SJCRH30 (cell line): Measurements from ENCODE around the gene STAT3. TPM values are rescaled to one million over a fixed set of nuclear protein-coding genes. Genes with fewer than 3 reads are reported as not detected.
"Not testable (repeated sequence)": the region's sequence is repeated elsewhere in the genome, so short reads cannot be mapped to it uniquely, and the experiment has no call there.

Experiments
- DNase-seq, 2 experiments: peaks; one replicate each; pipeline ENCODE4 v3.0.0-alpha.2; 2015 to 2020
- H3K27ac ChIP-seq: fragments of 250-450 bp; sonication (Bioruptor Pico); 2 replicates; pipeline ENCODE4 v1.5.1; 2020; ENCODE audit warnings: mild to moderate bottlenecking, moderate library complexity
- H3K27me3 ChIP-seq: fragments of 250-450 bp; sonication (Bioruptor Pico); 2 replicates; pipeline ENCODE4 v1.5.1; 2020; ENCODE audit warnings: mild to moderate bottlenecking, moderate library complexity
- H3K36me3 ChIP-seq: fragments of 250-450 bp; sonication (Bioruptor Pico); 2 replicates; pipeline ENCODE4 v1.5.1; 2020; ENCODE audit warnings: mild to moderate bottlenecking, moderate library complexity
- H3K4me1 ChIP-seq: fragments of 250-450 bp; sonication (Bioruptor Pico); 2 replicates; pipeline ENCODE4 v1.5.1; 2020; ENCODE audit warnings: mild to moderate bottlenecking, moderate library complexity
- H3K4me3 ChIP-seq: fragments of 250-450 bp; sonication (Bioruptor Pico); 2 replicates; pipeline ENCODE4 v1.5.1; 2020; ENCODE audit warnings: mild to moderate bottlenecking, moderate library complexity
- H3K9me3 ChIP-seq: fragments of 250-450 bp; sonication (Bioruptor Pico); replicated peaks from 2 replicates; pipeline ENCODE4 v1.5.1; 2020; ENCODE audit warnings: mild to moderate bottlenecking, moderate library complexity
- total RNA-seq: library from RNA; depleted of rRNA; stranded (reverse); fragments of >200 nt; shearing (Covaris generic); gene quantifications from 2 replicates; pipeline ENCODE4 v1.2.3, GENCODE V29; 2014

STAT3 gene
- total RNA-seq, 1 experiment from 2014 or later, result 113 TPM

GRCh38 chr17:42402117-42402516 is 13.9 kb upstream of the STAT3 start:
- Histone ChIP-seq H3K4me1 (peaks cover 16% of the 10 kb centered on the region), H3K36me3 (0 out of 2 replicates have a peak, but pooled peaks cover 3% of the 10 kb centered on the region), H3K9me3 (no peaks in the 10 kb centered on the region), H3K27ac (no peak overlapping the region), H3K27me3 (no peaks in the 10 kb centered on the region), H3K4me3 (no peak overlapping the region)
- DNase-seq, result no peak

- not testable (repeated sequence) for DNase-seq, H3K27ac ChIP-seq
Observed at GRCh38 chr17:42400844-42401375, 12.7 kb upstream of the STAT3 start.

DNA sequence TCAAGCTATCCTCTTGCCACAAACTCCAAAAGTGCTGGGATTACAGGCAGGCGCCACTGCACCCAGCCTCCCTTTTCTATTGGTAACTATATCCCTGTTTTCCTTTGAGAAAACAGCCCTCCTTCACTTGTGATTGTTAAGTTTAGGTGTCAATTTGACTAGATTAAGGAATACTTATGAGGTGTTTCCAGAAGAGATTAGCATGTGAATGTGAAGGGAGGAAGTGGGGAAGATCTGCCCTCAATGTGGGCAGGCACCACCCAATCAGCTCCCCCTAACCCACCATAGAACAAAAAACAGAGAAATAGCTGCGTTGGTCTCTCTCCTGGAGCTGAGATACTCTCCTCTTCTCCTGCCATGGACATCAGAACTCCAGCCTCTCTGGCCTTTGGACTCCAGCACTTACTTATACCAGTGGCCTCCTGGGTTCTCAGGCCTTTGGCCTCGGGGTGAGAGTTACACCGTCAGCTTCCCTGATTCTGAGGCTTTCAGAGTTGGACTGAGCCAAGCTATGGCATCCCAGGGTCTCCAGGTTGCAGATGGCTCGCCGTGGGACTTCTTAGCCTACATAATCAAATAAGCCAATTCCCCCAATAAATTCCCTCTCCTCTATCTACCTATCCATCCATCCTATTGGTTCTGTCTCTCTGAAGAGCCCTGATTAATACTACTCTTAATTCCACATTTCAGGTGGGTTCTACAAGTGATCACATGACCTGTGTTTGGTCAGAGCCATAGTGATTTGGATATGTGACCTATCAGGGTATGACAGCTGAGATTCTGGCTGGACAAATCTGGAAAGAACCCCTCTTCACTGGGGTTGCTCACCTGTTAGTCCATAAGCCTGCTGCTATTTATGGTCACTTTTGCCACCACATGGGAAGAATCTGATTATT is 12.0 kb upstream of the STAT3 start:
- peaks cover 9% of the 10 kb centered on the region; the same call in 1 of the 2 replicates for H3K4me1 ChIP-seq
- no peaks in the 10 kb centered on the region for H3K9me3 ChIP-seq
- H3K27me3 ChIP-seq, result no peaks in the 10 kb centered on the region
- H3K4me3 ChIP-seq, result no peak overlapping the region
- DNase-seq, result no peak
- 0 out of 2 replicates have a peak, but pooled peaks cover 1% of the 10 kb centered on the region for H3K36me3 ChIP-seq
- no peak overlapping the region for H3K27ac ChIP-seq

More at GRCh38 chr17:42400844-42401375, 12.7 kb upstream of the STAT3 start:
- not testable (repeated sequence) for H3K4me1 ChIP-seq, H3K9me3 ChIP-seq, H3K36me3 ChIP-seq, H3K4me3 ChIP-seq, H3K27me3 ChIP-seq

GRCh38 chr17:42399121-42399520 is 10.9 kb upstream of the STAT3 start:
- H3K27ac ChIP-seq, result no peak overlapping the region
- no peaks in the 10 kb centered on the region for H3K9me3 ChIP-seq
- DNase-seq, result peak in 1 of 2 experiments; percentile 54

GRCh38 chr17:42395601-42396000 is 7.4 kb upstream of the STAT3 start:
- not testable (repeated sequence) for H3K9me3 ChIP-seq, H3K4me3 ChIP-seq, H3K36me3 ChIP-seq, H3K27ac ChIP-seq, H3K4me1 ChIP-seq, DNase-seq, H3K27me3 ChIP-seq

More at GRCh38 chr17:42399121-42399520, 10.9 kb upstream of the STAT3 start:
- Histone ChIP-seq H3K36me3 (no peaks in the 10 kb centered on the region), H3K4me1 (peaks cover 9% of the 10 kb centered on the region; the same call in 1 of the 2 replicates), H3K27me3 (no peaks in the 10 kb centered on the region), H3K4me3 (no peak overlapping the region)

DNA sequence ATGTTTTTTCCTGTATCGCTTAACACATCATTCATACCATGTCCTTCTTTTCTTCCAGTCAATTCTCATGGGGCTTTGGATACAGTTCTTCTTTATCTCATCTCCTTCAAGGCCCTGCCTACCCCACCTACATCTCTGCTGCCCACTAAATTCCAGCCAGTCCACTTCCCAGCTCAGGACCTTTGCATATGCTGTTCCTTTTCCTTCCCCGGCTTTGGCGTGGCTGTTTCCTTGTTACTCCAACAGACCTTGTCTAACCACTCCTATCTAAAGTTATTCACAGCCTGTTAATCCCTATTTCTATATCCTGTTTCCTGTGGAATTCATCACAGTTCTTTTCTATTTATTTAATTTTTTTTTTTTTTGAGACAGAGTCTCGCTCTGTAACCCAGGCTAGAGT is 6.6 kb upstream of the STAT3 start:
- no peak overlapping the region for H3K4me3 ChIP-seq
- H3K9me3 ChIP-seq, result no peaks in the 10 kb centered on the region
- H3K4me1 ChIP-seq, result peaks cover 9% of the 10 kb centered on the region; the same call in 1 of the 2 replicates
- H3K27me3 ChIP-seq, result no peaks in the 10 kb centered on the region
- H3K27ac ChIP-seq, result no peak overlapping the region
- DNase-seq, result no peak
- H3K36me3 ChIP-seq, result no peaks in the 10 kb centered on the region

GRCh38 chr17:42392692-42393415 is 4.6 kb upstream of the STAT3 start:
- H3K27me3 ChIP-seq, result no peaks in the 10 kb centered on the region
- H3K9me3 ChIP-seq, result no peaks in the 10 kb centered on the region
- no peaks in the 10 kb centered on the region for H3K36me3 ChIP-seq
- H3K4me3 ChIP-seq, result no peak overlapping the region
- no peak for DNase-seq
- H3K27ac ChIP-seq, result no peak overlapping the region
- H3K4me1 ChIP-seq, result 0 out of 2 replicates have a peak, but pooled peaks cover 6% of the 10 kb centered on the region

DNA sequence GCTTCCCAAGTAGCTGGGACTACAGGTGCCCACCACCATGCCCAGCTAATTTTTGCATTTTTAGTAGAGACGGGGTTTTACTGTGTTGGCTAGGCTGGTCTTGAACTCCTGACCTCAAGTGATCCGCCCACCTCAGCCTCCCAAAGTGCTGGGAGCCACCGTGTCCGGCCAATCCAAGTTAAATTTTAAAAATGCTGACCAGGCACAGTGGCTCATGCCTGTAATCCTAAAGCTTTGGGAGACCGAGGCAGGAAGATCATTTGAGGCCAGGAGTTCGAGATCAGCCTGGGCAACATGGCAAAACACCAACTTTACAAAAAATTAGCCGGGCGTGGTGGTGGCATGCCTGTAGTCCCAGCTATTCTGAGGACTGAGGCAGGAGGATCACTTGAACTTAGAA is 3.2 kb upstream of the STAT3 start:
- DNase-seq, H3K27me3 ChIP-seq, H3K9me3 ChIP-seq, H3K4me1 ChIP-seq, H3K27ac ChIP-seq, H3K4me3 ChIP-seq, H3K36me3 ChIP-seq: not testable (repeated sequence)

DNA sequence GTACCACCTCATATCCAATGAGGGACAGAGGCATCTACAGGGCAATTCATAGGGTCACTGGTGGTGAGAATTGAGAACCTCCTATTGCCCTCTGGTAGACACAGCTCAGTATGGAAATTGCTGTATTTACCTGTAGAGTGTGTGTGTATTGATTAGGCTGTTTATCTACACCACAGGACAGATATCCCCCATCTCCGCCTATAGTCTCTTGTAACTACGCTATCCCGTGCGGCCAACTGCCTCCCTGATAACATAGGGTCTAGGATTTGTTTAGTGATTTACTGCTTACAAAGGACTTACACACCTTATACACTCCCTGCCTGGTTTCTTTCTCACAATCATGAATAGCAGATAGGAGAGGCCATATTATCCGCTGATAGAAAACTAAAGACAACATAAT is 1.7 kb upstream of the STAT3 start:
- Histone ChIP-seq H3K27ac (no peak overlapping the region), H3K27me3 (no peaks in the 10 kb centered on the region), H3K9me3 (no peaks in the 10 kb centered on the region), H3K36me3 (no peaks in the 10 kb centered on the region), H3K4me3 (no peak overlapping the region), H3K4me1 (peaks cover 9% of the 10 kb centered on the region; the same call in 1 of the 2 replicates)
- DNase-seq, result no peak

DNA sequence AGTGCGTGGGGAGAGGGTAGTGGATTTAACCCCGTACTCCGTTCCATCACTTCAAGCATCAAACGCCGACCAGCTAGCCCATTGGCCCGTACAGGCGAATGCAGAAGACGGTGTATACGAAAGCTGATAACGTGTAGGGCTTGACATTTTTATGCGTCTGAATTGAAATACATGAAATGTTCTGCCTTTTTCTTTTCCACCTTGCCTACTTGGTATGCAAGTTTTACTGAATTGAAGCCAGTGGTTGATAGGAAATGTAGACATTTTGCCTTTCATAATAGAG is 834 bp upstream of the STAT3 start:
- Histone ChIP-seq H3K4me3 (peak overlapping the region; percentile 55), H3K27me3 (no peaks in the 10 kb centered on the region), H3K36me3 (no peaks in the 10 kb centered on the region), H3K27ac (peak overlapping the region; percentile 44), H3K9me3 (no peaks in the 10 kb centered on the region), H3K4me1 (peaks cover 9% of the 10 kb centered on the region; the same call in 1 of the 2 replicates)
- no peak for DNase-seq

DNA sequence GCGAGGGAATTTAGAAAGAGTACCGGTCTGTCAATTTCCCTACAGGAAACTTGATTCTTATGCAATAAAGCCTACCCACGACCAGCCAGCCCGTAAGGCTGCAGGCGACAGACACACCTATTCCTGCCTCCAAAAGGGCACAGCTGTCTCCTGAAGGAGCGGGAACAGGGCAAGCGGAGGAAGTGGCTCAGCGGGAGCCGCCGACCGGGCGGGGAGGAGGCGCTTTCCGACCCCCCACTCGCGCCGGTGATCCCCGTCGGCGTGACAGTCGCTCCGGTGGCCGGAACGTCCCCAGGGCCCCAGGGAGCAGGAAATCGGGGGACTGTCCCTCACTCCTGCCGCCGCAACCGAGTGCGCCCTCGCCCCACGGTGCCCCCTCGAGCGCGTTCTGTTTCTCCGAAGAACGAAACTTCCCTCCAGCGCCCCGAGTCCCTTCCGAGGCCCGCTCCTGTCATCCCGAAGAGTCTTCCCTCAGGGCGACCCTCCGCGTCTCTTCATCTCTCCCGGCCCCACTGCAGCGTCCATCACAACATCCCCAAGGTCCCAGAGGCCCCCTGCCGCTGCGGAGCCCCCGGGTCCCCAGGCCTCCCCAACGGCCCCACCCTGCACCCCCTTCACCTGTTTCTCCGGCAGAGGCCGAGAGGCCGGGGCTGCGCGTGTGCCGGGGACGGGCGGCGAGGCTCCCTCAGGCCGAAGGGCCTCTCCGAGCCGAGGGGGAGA is 421 bp downstream of the STAT3 start:
- Histone ChIP-seq H3K27ac (peak overlapping the region; percentile 60), H3K27me3 (no peaks in the 10 kb centered on the region), H3K4me1 (peaks cover 9% of the 10 kb centered on the region; the same call in 1 of the 2 replicates), H3K9me3 (no peaks in the 10 kb centered on the region), H3K4me3 (peak overlapping the region; percentile 72), H3K36me3 (0 out of 2 replicates have a peak, but pooled peaks cover 3% of the 10 kb centered on the region)
- DNase-seq, result peak; percentile 61 to 72

DNA sequence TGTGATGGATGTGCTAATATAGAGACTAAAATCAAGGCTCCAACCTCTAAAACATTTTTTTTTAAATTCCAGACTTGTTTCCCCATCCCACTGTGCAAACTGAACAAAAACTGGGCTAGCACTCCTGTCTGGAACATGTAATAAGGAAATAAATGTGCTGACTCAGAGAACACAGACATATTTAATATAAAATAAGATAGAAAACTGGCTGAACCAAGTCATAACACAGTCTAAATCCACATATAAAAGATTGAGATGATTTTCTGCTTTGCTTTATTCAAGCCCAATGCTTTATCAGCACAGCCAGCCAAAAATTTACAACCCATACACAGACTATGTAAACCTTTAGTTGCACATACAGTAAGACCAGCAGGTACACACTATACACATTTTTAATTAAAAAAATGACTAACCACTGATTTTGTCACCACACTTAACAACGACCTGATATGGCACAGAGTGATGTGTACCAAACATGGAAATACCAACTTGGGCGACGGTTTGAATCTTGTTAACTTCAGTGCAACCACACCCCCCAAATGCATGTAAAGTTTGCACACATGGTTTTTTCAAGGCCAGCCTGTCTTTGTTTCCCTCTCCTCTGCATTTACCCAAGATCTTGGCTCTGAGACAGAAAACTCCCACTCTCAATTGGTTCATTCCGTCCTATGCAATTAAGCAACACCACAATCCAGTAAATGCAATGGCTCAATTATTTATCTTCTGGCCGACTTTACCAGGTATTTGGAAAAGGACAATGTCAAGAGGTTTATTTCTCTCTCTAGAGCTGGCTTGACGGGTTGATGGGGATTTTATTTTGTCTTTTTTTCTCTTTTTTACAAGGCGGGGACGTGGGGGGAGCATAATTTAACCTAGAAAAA is 1.2 kb downstream of the STAT3 start:
- Histone ChIP-seq H3K36me3 (peaks cover 3% of the 10 kb centered on the region; the same call in 1 of the 2 replicates), H3K4me3 (peak overlapping the region; percentile 72), H3K4me1 (peaks cover 9% of the 10 kb centered on the region; the same call in 1 of the 2 replicates), H3K27me3 (no peaks in the 10 kb centered on the region), H3K9me3 (no peaks in the 10 kb centered on the region), H3K27ac (peak overlapping the region; percentile 60)
- peak in 1 of 2 experiments; percentile 43 for DNase-seq

DNA sequence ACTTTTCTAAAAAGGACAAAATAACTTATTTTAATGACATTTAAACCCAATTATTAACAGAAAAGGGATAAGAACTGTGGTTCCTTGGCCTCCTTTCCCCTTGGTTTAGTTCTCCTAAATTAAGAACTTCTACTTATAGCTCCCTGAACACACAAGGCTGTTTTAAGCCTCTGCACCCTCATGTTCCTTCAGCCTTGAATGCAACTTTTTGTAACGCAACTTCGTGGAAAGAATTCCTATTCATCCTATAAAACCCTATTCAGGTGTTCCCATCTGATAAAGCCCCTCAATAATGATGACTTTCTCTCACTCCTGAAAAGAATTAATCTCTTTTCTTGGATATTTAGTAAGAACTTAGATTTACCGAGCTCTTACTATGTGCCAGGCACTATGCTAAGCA is 6.3 kb downstream of the STAT3 start:
- Histone ChIP-seq H3K27ac (no peak overlapping the region), H3K27me3 (no peaks in the 10 kb centered on the region), H3K9me3 (no peaks in the 10 kb centered on the region), H3K36me3 (peaks cover 11% of the 10 kb centered on the region), H3K4me3 (no peak overlapping the region), H3K4me1 (peaks cover 3% of the 10 kb centered on the region; the same call in 1 of the 2 replicates)
- no peak for DNase-seq

DNA sequence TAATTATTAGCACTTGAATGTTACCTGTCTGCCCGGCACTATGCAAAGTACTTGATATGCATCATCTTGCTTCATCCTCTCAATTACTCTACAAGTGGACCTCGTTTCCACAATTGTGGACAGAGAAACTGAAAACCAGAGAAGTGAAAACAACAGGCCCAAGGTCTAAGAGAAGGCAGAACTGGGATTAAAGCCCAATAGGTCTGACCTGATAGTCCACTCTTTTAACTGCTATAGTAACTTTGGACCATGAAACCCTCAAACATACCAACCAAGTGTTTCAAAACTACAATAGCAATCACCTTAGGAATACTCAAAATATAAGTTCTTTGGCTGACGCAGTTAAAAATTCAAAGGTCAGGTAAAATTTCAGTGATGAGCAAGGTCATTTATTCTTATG is 7.3 kb downstream of the STAT3 start:
- peaks cover 11% of the 10 kb centered on the region for H3K36me3 ChIP-seq
- no peak for DNase-seq
- H3K27me3 ChIP-seq, result no peaks in the 10 kb centered on the region
- no peaks in the 10 kb centered on the region for H3K9me3 ChIP-seq
- no peak overlapping the region for H3K4me3 ChIP-seq
- no peak overlapping the region for H3K27ac ChIP-seq
- no peaks in the 10 kb centered on the region for H3K4me1 ChIP-seq
